Panc1 (cell line): Measurements from ENCODE around the gene DNAAF5.

Source experiments
- POLR2AphosphoS5 ChIP-seq: IDR thresholded peaks from 2 replicates; pipeline ENCODE4 v1.6.1; 2012; ENCODE audit warnings: mild to moderate bottlenecking, low read depth, low read length, moderate library complexity
- SIN3A ChIP-seq: IDR thresholded peaks from 2 replicates; pipeline ENCODE4 v1.6.1; 2012; ENCODE audit warnings: low read depth, mild to moderate bottlenecking, low read length, moderate library complexity, borderline replicate concordance; ENCODE audit not compliant: insufficient read depth
- TCF7L2 ChIP-seq: IDR thresholded peaks from 2 replicates; pipeline ENCODE4 v1.6.1; 2011; ENCODE audit warnings: mild to moderate bottlenecking, low read depth, low read length, inconsistent platforms
- TF ChIP-seq, protein P1 (sequence below): fragments of 450-650 bp; IDR thresholded peaks from 2 replicates; pipeline ENCODE4 v1.5.1; 2017; ENCODE audit warnings: mild to moderate bottlenecking

DNA sequence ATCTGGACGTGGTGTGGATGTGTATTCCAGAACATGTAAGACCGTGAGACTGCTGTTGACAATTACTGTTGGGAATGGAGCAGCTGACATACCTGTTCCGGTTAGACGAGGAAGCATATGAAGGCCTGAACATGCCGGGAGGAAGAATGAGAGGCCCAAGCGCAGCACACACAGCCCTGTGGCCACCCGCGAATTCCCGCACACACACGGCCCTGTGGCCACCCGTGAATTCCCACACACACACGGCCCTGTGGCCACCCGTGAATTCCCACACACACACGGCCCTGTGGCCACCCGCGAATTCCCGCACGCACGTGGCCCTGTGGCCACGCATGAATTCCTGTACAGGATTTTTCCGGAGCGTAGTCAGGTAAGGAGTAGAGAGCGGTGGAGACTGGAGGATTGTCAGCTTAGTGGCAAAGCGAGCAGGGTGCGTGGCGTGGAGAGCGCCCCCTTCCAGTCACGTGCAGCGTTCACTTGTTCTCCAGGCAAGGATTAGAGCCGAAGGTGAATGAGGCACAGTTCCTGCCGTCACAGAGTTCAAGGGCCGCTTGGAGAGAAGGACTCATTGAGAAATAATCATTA, 96.3 kb downstream of the DNAAF5 start:
- TF ChIP-seq, protein P1, sequence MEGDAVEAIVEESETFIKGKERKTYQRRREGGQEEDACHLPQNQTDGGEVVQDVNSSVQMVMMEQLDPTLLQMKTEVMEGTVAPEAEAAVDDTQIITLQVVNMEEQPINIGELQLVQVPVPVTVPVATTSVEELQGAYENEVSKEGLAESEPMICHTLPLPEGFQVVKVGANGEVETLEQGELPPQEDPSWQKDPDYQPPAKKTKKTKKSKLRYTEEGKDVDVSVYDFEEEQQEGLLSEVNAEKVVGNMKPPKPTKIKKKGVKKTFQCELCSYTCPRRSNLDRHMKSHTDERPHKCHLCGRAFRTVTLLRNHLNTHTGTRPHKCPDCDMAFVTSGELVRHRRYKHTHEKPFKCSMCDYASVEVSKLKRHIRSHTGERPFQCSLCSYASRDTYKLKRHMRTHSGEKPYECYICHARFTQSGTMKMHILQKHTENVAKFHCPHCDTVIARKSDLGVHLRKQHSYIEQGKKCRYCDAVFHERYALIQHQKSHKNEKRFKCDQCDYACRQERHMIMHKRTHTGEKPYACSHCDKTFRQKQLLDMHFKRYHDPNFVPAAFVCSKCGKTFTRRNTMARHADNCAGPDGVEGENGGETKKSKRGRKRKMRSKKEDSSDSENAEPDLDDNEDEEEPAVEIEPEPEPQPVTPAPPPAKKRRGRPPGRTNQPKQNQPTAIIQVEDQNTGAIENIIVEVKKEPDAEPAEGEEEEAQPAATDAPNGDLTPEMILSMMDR, result no peak
- TF ChIP-seq TCF7L2, result no peak
- no peak for TF ChIP-seq SIN3A
- TF ChIP-seq POLR2AphosphoS5, result no peak
